A549 (cell line): ENCODE results near the gene RNF44. TPM values are rescaled to one million over a fixed set of nuclear protein-coding genes. Genes with fewer than 3 reads are reported as not detected.
A peak's percentile ranks its signal among the peaks of the same experiment; 100 is the strongest.

Experiments used
- ATAC-seq, 2 experiments: fragments of 200-7000 bp in 1 of 2; fragments of >200 bp in 1 of 2; cut with Nextera tagmentation in 1 of 2; cut with Tn5 transposase in 1 of 2; 3 replicates each; pipeline versions ENCODE4 v1.8.0 to v1.9.1; 2018 to 2020; ENCODE audit warnings: mild to moderate bottlenecking in 1 of 2, moderate library complexity in 1 of 2
- CTCF ChIA-PET: fragments of 300-600 bp; sonication (Branson Sonifier 250); formaldehyde crosslinking; extraction: SDS; loops from one replicate; lab custom pipeline; 2021; ENCODE audit warnings: antibody characterized with exemption, inconsistent platforms; lab: Yijun Ruan, JAX
- POLR2A ChIA-PET: fragments of 350-600 bp; formaldehyde crosslinking; extraction: SDS; loops from one replicate; lab custom pipeline; 2021; ENCODE audit warnings: antibody characterized with exemption, inconsistent platforms; lab: Yijun Ruan, JAX
- DNase-seq, 2 experiments: peaks; one replicate each; pipeline versions ENCODE4 v3.0.0 to v3.0.0-alpha.2; 2011 to 2016; ENCODE audit warnings: low read depth in 1 of 2, low spot score in 1 of 2
- FAIRE-seq: peaks from 2 replicates; lab custom pipeline; 2011; peaks lifted over from hg19 to GRCh38; lab: Jason Lieb, UNC
- H3K27ac ChIP-seq, 2 experiments: fragments of >200 bp; sonication (Bioruptor Twin); formaldehyde crosslinking; 3 replicates each; pipeline ENCODE4 v1.5.1; 2016 to 2017
- H3K4me1 ChIP-seq: fragments of >200 bp; sonication (Bioruptor Twin); formaldehyde crosslinking; 3 replicates; pipeline ENCODE4 v1.6.1; 2016
- H3K4me2 ChIP-seq: fragments of >200 bp; sonication (Bioruptor Twin); formaldehyde crosslinking; 3 replicates; pipeline ENCODE4 v1.6.1; 2016
- H3K4me3 ChIP-seq: fragments of >200 bp; sonication (Bioruptor Twin); formaldehyde crosslinking; 3 replicates; pipeline ENCODE4 v1.5.1; 2016
- H3K9me3 ChIP-seq: fragments of >200 bp; sonication (Bioruptor Twin); formaldehyde crosslinking; 3 replicates; pipeline ENCODE4 v1.6.1; 2016
- CBX2 ChIP-seq: fragments of 200-600 bp; sonication (generic); IDR thresholded peaks from 2 replicates; pipeline ENCODE4 v1.6.1; 2016; ENCODE audit warnings: low read depth, mild to moderate bottlenecking, borderline replicate concordance
- ESRRA ChIP-seq: fragments of 150-350 bp; IDR thresholded peaks from 2 replicates; pipeline ENCODE4 v1.6.1; 2014; ENCODE audit warnings: mild to moderate bottlenecking, low read length, borderline replicate concordance
- FOSB ChIP-seq: fragments of 250-450 bp; sonication (Bioruptor Pico); IDR thresholded peaks from 2 replicates; pipeline ENCODE4 v1.5.0; 2020; ENCODE audit warnings: mild to moderate bottlenecking, moderate library complexity
- GATA3 ChIP-seq: IDR thresholded peaks from 2 replicates; pipeline ENCODE4 v1.6.1; 2012; ENCODE audit warnings: borderline replicate concordance
- HOXA7 ChIP-seq: fragments of 250-450 bp; sonication (Bioruptor Pico); IDR thresholded peaks from 2 replicates; pipeline ENCODE4 v1.5.0; 2020; ENCODE audit warnings: mild to moderate bottlenecking, moderate library complexity
- RAD21 ChIP-seq, 2 experiments: fragments of >200 bp in 1 of 2; sonication (Bioruptor Twin) in 1 of 2; formaldehyde crosslinking in 1 of 2; IDR thresholded peaks in 1 of 2; conservative IDR thresholded peaks in 1 of 2; 2 replicates in 1 of 2; 3 replicates in 1 of 2; pipeline ENCODE4 v1.6.1; 2012 to 2018; ENCODE audit warnings: inconsistent platforms in 1 of 2
- SMC3 ChIP-seq: fragments of >200 bp; sonication (Bioruptor Twin); formaldehyde crosslinking; IDR thresholded peaks from 3 replicates; pipeline ENCODE4 v1.6.1; 2018; ENCODE audit warnings: inconsistent platforms
- TFCP2L1 ChIP-seq: fragments of 250-450 bp; sonication (Bioruptor Pico); IDR thresholded peaks from 2 replicates; pipeline ENCODE4 v1.5.0; 2021; ENCODE audit warnings: mild to moderate bottlenecking
- ZC3H11A ChIP-seq: fragments of 450-650 bp; IDR thresholded peaks from 2 replicates; pipeline ENCODE4 v1.6.1; 2014; ENCODE audit warnings: antibody characterized with exemption, mild to moderate bottlenecking
- WGBS: methylation state at CpG from one replicate; pipeline ENCODE4 v1.1.6; 2017; ENCODE audit errors: missing lambda C conversion rate; 5-methylcytosine and 5-hydroxymethylcytosine counted together
- polyA plus RNA-seq, 4 experiments: library from polyadenylated mRNA; depleted of rRNA in 3 of 4; stranded (reverse); fragments of >200 nt; fragmentation: RNase III in 1 of 4; extraction: RNeasy Plus Mini Kit Qiagen cat#74134 plus additional on column Dnase treatment in 1 of 4; gene quantifications; 2 replicates in 3 of 4; 3 replicates in 1 of 4; pipeline ENCODE4 v1.2.3, GENCODE V29; 2011 to 2017
- TF ChIP-seq, protein P1 (sequence below): fragments of >200 bp; sonication (Bioruptor Twin); formaldehyde crosslinking; IDR thresholded peaks from 3 replicates; pipeline ENCODE4 v1.5.1; 2016

RNF44 gene
- polyA plus RNA-seq, 2 of the 4 experiments (the other 2 are of a cell fraction) = 9.2 to 32.7 TPM

DNA sequence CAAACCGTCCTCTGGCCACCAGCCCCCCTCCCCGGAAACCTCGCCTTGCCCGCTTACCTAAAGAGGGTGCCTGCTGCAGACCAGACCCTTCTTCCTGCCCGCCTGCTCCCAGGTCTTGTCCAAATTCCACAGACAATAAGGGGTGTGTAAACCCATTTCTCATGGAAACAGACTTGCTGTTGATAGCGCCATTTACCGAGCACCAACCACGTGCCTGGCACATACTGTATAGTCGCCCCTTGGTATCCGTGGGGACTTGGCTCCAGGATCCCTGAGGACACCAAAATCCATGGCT is 37.0 kb upstream of the RNF44 start (continued):
- TF ChIP-seq TFCP2L1 (no peak), ESRRA (no peak)
- TF ChIP-seq, all 56 proteins: peak for 0

DNA sequence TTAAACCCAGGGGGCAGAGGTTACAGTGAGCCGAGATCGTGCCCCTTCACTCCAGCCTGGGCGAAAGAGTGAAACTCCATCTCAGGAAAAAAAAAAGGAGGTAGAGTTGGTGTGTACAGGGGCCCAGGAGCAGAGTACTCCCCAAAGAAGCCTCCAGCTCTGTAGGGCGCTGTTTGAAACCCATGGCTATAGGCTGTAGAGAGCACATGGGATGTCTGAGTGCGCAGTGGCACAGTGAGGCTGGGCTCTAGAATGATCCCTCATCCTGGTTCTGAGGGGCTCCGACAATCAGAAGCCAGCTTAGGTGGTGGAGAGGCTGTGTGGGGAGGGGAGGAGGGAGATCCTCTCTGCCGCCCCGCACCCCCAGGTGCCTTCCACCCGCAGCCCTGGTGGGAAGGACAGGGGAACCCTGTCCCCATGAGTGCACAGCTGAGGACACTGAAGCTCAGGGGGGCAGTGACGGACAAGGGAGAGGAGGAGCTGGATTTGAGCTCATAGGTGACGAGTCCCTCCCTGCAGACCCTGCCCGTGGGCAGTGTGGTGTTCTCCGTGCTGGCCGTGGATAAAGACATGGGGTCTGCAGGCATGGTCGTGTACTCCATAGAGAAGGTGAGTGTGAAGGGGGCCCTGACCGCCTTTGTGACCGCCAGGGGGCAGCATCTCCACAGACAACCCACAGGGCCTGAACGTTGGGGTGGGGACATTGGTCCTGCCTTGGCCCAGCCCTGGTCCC is 36.5 kb upstream of the RNF44 start:
- FAIRE-seq (no peak), ATAC-seq (peak; percentile 60 to 87; a peak in 5 of 6 replicates)
- no peak overlapping the region for H3K27ac ChIP-seq
- H3K4me1 ChIP-seq = 0 out of 3 replicates have a peak, but pooled peaks cover 6% of the 10 kb centered on the region
- ChIA-PET CTCF (interaction anchor here (0.6 to 4.4 kb wide), 35 partner anchors 8 to 844 kb away, joined by 3 to 39 read pairs (median 5); partner anchors contain the start of genes CDHR2, EIF4E1B, RNF44 and SNCB), POLR2A (interaction anchor here (0.8 to 0.9 kb wide), 2 partner anchors 73 to 126 kb away, joined by 3 to 4 read pairs; partner anchors contain the start of genes FAF2 and TSPAN17)
- H3K9me3 ChIP-seq = no peaks in the 10 kb centered on the region
- H3K4me2 ChIP-seq = peak overlapping the region; percentile 39; the same call in 1 of the 3 replicates
- 26% methylated on average over 18 of the region's 18 CpGs for WGBS
- H3K4me3 ChIP-seq = no peak overlapping the region
- TF ChIP-seq, protein P1, sequence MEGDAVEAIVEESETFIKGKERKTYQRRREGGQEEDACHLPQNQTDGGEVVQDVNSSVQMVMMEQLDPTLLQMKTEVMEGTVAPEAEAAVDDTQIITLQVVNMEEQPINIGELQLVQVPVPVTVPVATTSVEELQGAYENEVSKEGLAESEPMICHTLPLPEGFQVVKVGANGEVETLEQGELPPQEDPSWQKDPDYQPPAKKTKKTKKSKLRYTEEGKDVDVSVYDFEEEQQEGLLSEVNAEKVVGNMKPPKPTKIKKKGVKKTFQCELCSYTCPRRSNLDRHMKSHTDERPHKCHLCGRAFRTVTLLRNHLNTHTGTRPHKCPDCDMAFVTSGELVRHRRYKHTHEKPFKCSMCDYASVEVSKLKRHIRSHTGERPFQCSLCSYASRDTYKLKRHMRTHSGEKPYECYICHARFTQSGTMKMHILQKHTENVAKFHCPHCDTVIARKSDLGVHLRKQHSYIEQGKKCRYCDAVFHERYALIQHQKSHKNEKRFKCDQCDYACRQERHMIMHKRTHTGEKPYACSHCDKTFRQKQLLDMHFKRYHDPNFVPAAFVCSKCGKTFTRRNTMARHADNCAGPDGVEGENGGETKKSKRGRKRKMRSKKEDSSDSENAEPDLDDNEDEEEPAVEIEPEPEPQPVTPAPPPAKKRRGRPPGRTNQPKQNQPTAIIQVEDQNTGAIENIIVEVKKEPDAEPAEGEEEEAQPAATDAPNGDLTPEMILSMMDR = peak; percentile 75
- peak; percentile 70 for TF ChIP-seq SMC3
- no peak for TF ChIP-seq GATA3
- peak; percentile 80 for TF ChIP-seq RAD21 (conservative IDR thresholded peaks at IDR 0.05 in 1 of 2, IDR thresholded peaks at IDR 0.05 in 1 of 2)
- TF ChIP-seq ZC3H11A = no peak
- TF ChIP-seq, all 56 proteins: peak for 3
- peak; percentile 58 to 70 for DNase-seq

DNA sequence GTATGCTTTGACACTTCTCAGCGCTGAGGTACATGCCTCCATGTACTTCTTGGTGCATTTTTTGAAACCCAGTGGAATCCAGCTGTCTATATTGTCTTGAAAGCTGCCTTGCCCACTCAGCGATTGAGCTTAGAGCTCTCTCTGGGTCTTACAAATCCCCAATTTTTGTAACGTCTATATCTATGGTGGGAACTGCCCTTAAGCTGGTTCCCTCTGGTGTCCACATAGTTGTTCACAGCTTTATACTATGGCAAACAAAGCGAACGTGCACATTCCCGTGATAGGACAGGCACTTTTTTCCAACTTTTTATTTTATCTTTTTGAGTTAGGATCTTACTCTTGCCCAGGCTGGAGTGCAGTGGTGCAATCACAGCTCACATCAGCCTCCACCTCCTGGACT is 32.8 kb upstream of the RNF44 start:
- 28% methylated on average over 6 of the region's 6 CpGs for WGBS
- Histone ChIP-seq H3K9me3 (no peaks in the 10 kb centered on the region), H3K4me1 (0 out of 3 replicates have a peak, but pooled peaks cover 3% of the 10 kb centered on the region), H3K4me2 (no peak overlapping the region), H3K4me3 (no peak overlapping the region), H3K27ac (no peak overlapping the region)
- ATAC-seq (peak in 1 of 2 experiments; percentile 45; a peak in 2 of 6 replicates), DNase-seq (peak in 1 of 2 experiments; percentile 44), FAIRE-seq (no peak)
- TF ChIP-seq SMC3 = 0 out of 3 replicates have a peak, but pooled peaks have one; percentile 6
- TF ChIP-seq, protein P1 = no peak
- CTCF ChIA-PET = interaction anchor here (0.6 to 1.6 kb wide), 9 partner anchors 9 to 164 kb away, joined by 3 to 6 read pairs (median 3); partner anchors contain the start of genes CLTB and FAF2
- POLR2A ChIA-PET = interaction anchor here (0.6 kb wide), 1 partner anchor 122 kb away, joined by 3 read pairs; no protein-coding TSS in a partner anchor

DNA sequence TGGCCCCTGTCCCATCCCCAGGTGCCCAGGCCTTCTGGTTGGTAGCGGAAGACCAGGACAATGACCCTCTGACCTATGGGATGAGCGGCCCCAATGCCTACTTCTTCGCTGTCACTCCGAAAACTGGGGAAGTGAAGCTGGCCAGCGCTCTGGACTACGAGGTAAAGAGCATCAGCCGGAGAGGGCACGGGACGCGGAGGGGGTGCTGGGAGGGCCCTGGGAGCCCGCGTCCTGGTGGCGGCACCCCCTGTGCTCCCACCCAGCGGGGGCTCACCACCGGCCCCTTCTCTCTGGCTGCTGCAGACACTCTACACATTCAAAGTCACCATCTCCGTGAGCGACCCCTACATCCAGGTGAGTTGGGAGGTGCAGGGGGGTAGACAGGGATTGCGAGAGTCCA is 31.5 kb upstream of the RNF44 start:
- H3K4me3 ChIP-seq = no peak overlapping the region
- WGBS = 63% methylated on average over 12 of the region's 18 CpGs
- H3K27ac ChIP-seq = no peak overlapping the region
- ATAC-seq = no peak
- CTCF ChIA-PET = interaction anchor here (1.7 kb wide), 1 partner anchor 10 kb away, joined by 10 read pairs; no protein-coding TSS in a partner anchor
- H3K4me1 ChIP-seq = no peaks in the 10 kb centered on the region
- DNase-seq = no peak
- POLR2A ChIA-PET = no interaction called here
- no peak overlapping the region for H3K4me2 ChIP-seq
- no peaks in the 10 kb centered on the region for H3K9me3 ChIP-seq
- FAIRE-seq = no peak
- TF ChIP-seq HOXA7 (CRISPR knock-in tag) (no peak), CBX2 (no peak), FOSB (CRISPR knock-in tag) (no peak)
